GM12878 (cell line): ENCODE measurements around the gene OLFML2B. TPM values are rescaled to one million over a fixed set of nuclear protein-coding genes. Genes with fewer than 3 reads are reported as not detected.

Experiments used
- ATAC-seq: fragments of 200-7000 bp; cut with Tn5 transposase; 3 replicates; pipeline ENCODE4 v1.9.1; 2020; ENCODE audit warnings: mild to moderate bottlenecking, moderate library complexity
- BruUV-seq: library from RNA; stranded (reverse); fragments of 400-500 nt; replicated peaks from 2 replicates; lab custom pipeline; 2021; lab: Mats Ljungman, UMichigan
- CTCF ChIA-PET: fragments of 300-600 bp; sonication (Branson Sonifier 250); formaldehyde crosslinking; extraction: SDS; loops from one replicate; lab custom pipeline; 2021; ENCODE audit warnings: inconsistent platforms; lab: Yijun Ruan, JAX
- POLR2A ChIA-PET: fragments of 350-600 bp; formaldehyde crosslinking; extraction: SDS; loops from one replicate; lab custom pipeline; 2021; ENCODE audit warnings: inconsistent platforms; lab: Charles Lee
- RAD21 ChIA-PET: fragments of 300-600 bp; sonication (Branson Sonifier 250); formaldehyde crosslinking; loops from one replicate; lab custom pipeline; 2023; ENCODE audit warnings: antibody characterized with exemption; ENCODE audit not compliant: unreplicated experiment; lab: Charles Lee
- SMC1A ChIA-PET: fragments of 300-600 bp; sonication (Branson Sonifier 250); formaldehyde crosslinking; loops from one replicate; lab custom pipeline; 2023; ENCODE audit not compliant: unreplicated experiment, uncharacterized antibody; lab: Charles Lee
- DNase-seq: peaks from one replicate; pipeline ENCODE4 v3.0.0-alpha.2; 2011; ENCODE audit warnings: low read depth, low spot score
- FAIRE-seq: peaks from 3 replicates; lab custom pipeline; 2011; peaks lifted over from hg19 to GRCh38; lab: Jason Lieb, UNC
- H2AFZ ChIP-seq: 2 replicates; pipeline ENCODE4 v1.6.0; 2011; ENCODE audit warnings: low read depth, low read length, control low read depth; ENCODE audit not compliant: control insufficient read depth
- H3K27ac ChIP-seq: 2 replicates; pipeline ENCODE4 v1.5.1; 2011; ENCODE audit warnings: control low read depth; ENCODE audit not compliant: control insufficient read depth, insufficient read depth
- H3K27me3 ChIP-seq, 2 experiments: replicated peaks in 1 of 2; 2 replicates each; pipeline versions ENCODE4 v1.6.0 to v1.6.1; 2011; ENCODE audit warnings: low read length in 1 of 2; ENCODE audit not compliant: control insufficient read depth in 2 of 2, insufficient read depth in 2 of 2
- H3K36me3 ChIP-seq, 2 experiments: 2 replicates each; pipeline ENCODE4 v1.5.1; 2011; ENCODE audit warnings: low read length in 1 of 2; ENCODE audit not compliant: control insufficient read depth in 2 of 2, insufficient read depth in 2 of 2
- H3K4me1 ChIP-seq: 2 replicates; pipeline ENCODE4 v1.6.1; 2011; ENCODE audit warnings: mild to moderate bottlenecking, low read length, moderate library complexity, mixed read lengths; ENCODE audit not compliant: control insufficient read depth, insufficient read depth
- H3K4me2 ChIP-seq: 2 replicates; pipeline ENCODE4 v1.6.0; 2011; ENCODE audit warnings: control low read depth; ENCODE audit not compliant: control insufficient read depth, insufficient read depth
- H3K4me3 ChIP-seq: fragments of 200-600 bp; sonication (generic); 2 replicates; pipeline ENCODE4 v1.5.1; 2016
- H3K79me2 ChIP-seq: 2 replicates; pipeline ENCODE4 v1.6.0; 2011; ENCODE audit warnings: low read length; ENCODE audit not compliant: control insufficient read depth, insufficient read depth
- H3K9ac ChIP-seq: 2 replicates; pipeline ENCODE4 v1.8.0; 2011; ENCODE audit warnings: low read length, control low read depth, mixed read lengths; ENCODE audit not compliant: control insufficient read depth, insufficient read depth
- H3K9me3 ChIP-seq: replicated peaks from 3 replicates; pipeline ENCODE4 v1.5.1; 2011; ENCODE audit warnings: mild to moderate bottlenecking, low read length; ENCODE audit not compliant: control insufficient read depth, insufficient read depth
- H4K20me1 ChIP-seq: 2 replicates; pipeline ENCODE4 v1.6.0; 2011; ENCODE audit not compliant: control insufficient read depth, insufficient read depth
- ATF2 ChIP-seq: IDR thresholded peaks from 2 replicates; pipeline ENCODE4 v1.6.1; 2012; ENCODE audit warnings: low read length, inconsistent platforms
- ATF7 ChIP-seq: fragments of 450-650 bp; IDR thresholded peaks from 2 replicates; pipeline ENCODE4 v1.6.1; 2016; ENCODE audit warnings: low read depth, mild to moderate bottlenecking
- BCL11A ChIP-seq: IDR thresholded peaks from 2 replicates; pipeline ENCODE4 v1.6.1; 2011; ENCODE audit warnings: low read depth, low read length
- BCL3 ChIP-seq: IDR thresholded peaks from 2 replicates; pipeline ENCODE4 v1.6.1; 2011; ENCODE audit warnings: borderline replicate concordance, low read depth, mild to moderate bottlenecking, moderate library complexity, low read length; ENCODE audit not compliant: insufficient read depth, poor library complexity, severe bottlenecking
- CBX5 ChIP-seq: sonication (generic); IDR thresholded peaks from 2 replicates; pipeline ENCODE4 v1.6.1; 2016; ENCODE audit warnings: low read depth, moderate library complexity, mild to moderate bottlenecking, inconsistent platforms
- E2F4 ChIP-seq: IDR thresholded peaks from 2 replicates; pipeline ENCODE4 v1.6.1; 2012; ENCODE audit warnings: low read depth, low read length, improper control_type of control experiment
- GABPA ChIP-seq: IDR thresholded peaks from 2 replicates; pipeline ENCODE4 v1.6.1; 2014; ENCODE audit warnings: antibody characterized with exemption, low read depth, mild to moderate bottlenecking, inconsistent platforms
- IKZF2 ChIP-seq, 2 experiments: fragments of 450-650 bp; IDR thresholded peaks; 2 replicates each; pipeline ENCODE4 v1.6.1; 2017; ENCODE audit warnings: mild to moderate bottlenecking in 2 of 2, moderate library complexity in 2 of 2
- IRF3 ChIP-seq: fragments of 450-650 bp; IDR thresholded peaks from 2 replicates; pipeline ENCODE4 v1.6.1; 2014; ENCODE audit warnings: mild to moderate bottlenecking
- NFYB ChIP-seq: IDR thresholded peaks from 2 replicates; pipeline ENCODE4 v1.6.1; 2011; ENCODE audit warnings: low read depth, mild to moderate bottlenecking, low read length, improper control_type of control experiment, moderate library complexity; ENCODE audit not compliant: insufficient read depth
- POU2F2 ChIP-seq: IDR thresholded peaks from 3 replicates; pipeline ENCODE4 v1.6.1; 2011; ENCODE audit warnings: low read depth, mild to moderate bottlenecking, low read length, borderline replicate concordance
- SMAD5 ChIP-seq: IDR thresholded peaks from 2 replicates; pipeline ENCODE4 v1.6.1; 2016; ENCODE audit warnings: antibody characterized with exemption, low read depth
- WRNIP1 ChIP-seq: IDR thresholded peaks from 2 replicates; pipeline ENCODE4 v1.6.1; 2011; ENCODE audit warnings: low read depth, low read length, improper control_type of control experiment, borderline replicate concordance
- ZNF687 ChIP-seq: fragments of 450-650 bp; IDR thresholded peaks from 2 replicates; pipeline ENCODE4 v1.6.1; 2017; ENCODE audit warnings: mild to moderate bottlenecking, moderate library complexity
- WGBS: methylation state at CpG from one replicate; pipeline ENCODE4 v1.1.6; 2016; ENCODE audit warnings: low lambda C conversion rate; ENCODE audit not compliant: insufficient replicate concordance, insufficient coverage; ENCODE audit errors: missing lambda C conversion rate; 5-methylcytosine and 5-hydroxymethylcytosine counted together
- in situ Hi-C: fragments of 300-500 bp; cut with MboI; formaldehyde crosslinking; loops from 9 replicates; pipeline ENCODE4 v1.14.3; 2018; ENCODE audit warnings: mixed read lengths
- intact Hi-C: fragments of 100-400 bp; cut with micrococcal nuclease; formaldehyde crosslinking; loops from one replicate; pipeline ENCODE4 v1.14.2; 2022; ENCODE audit not compliant: unreplicated experiment
- polyA plus RNA-seq, 11 experiments: library from polyadenylated mRNA; depleted of rRNA in 4 of 11; unstranded in 6 of 11; stranded (reverse) in 5 of 11; fragments of >200 nt; fragmentation: Nextera tagmentation in 4 of 11; fragmentation: Illumina TruSeq in 1 of 11; extraction: Ambion mirVana in 4 of 11; extraction: Trizol in 1 of 11; gene quantifications; 1 replicate in 1 of 11; 2 replicates in 10 of 11; pipeline versions ENCODE4 v1.2.1 to v1.2.3, GENCODE V29; 2011 to 2016; ENCODE audit warnings: inconsistent platforms in 2 of 11, missing spikeins in 2 of 11, low read depth in 1 of 11
- total RNA-seq, 4 experiments: library from RNA; depleted of rRNA in 3 of 4; stranded (reverse); fragments of >200 nt in 3 of 4; fragmentation: Illumina TruSeq in 1 of 4; extraction: Trizol in 1 of 4; gene quantifications; 2 replicates each; pipeline versions ENCODE4 v1.2.1 to v1.2.3, GENCODE V29; 2013 to 2021

Gene OLFML2B
- total and polyA plus RNA-seq, 10 of the 15 experiments (the other 5 are each of a cell fraction or from before 2014, with no cell fraction given) = not detected

GRCh38 chr1:162021124-162021523 is 2.5 kb downstream of the OLFML2B start:
- Histone ChIP-seq H3K9ac (no peak overlapping the region), H3K9me3 (no peaks in the 10 kb centered on the region; the same call in 1 of the 3 replicates), H3K4me3 (no peak overlapping the region), H4K20me1 (no peaks in the 10 kb centered on the region), H3K27ac (no peak overlapping the region), H3K4me1 (no peaks in the 10 kb centered on the region), H3K36me3 (no peaks in the 10 kb centered on the region), H3K4me2 (no peak overlapping the region), H3K79me2 (no peaks in the 10 kb centered on the region), H3K27me3 (peaks cover 6 to 7% of the 10 kb centered on the region in 2 experiments; a peak in 3 of 4 replicates), H2AFZ (no peak overlapping the region)
- SMC1A ChIA-PET = no interaction called here
- in situ Hi-C loops (no loop called here), intact Hi-C loops (no loop called here)
- RAD21 ChIA-PET = no interaction called here
- ATAC-seq (no peak), DNase-seq (no peak), FAIRE-seq (no peak)
- BruUV-seq = no TSS peak
- no peak for TF ChIP-seq ATF2
- TF ChIP-seq BCL3 = no peak
- no peak for TF ChIP-seq CBX5
- TF ChIP-seq IRF3 = no peak
- no peak for TF ChIP-seq IKZF2 (IDR thresholded peaks at IDR 0.05)
- TF ChIP-seq SMAD5 = no peak
- TF ChIP-seq POU2F2 = no peak
- TF ChIP-seq BCL11A = no peak
- no peak for TF ChIP-seq NFYB
- TF ChIP-seq ATF7 = no peak
- TF ChIP-seq GABPA = no peak
- no peak for TF ChIP-seq E2F4
- no peak for TF ChIP-seq WRNIP1
- no peak for TF ChIP-seq ZNF687
- POLR2A ChIA-PET = no interaction called here
- WGBS = 52% methylated on average over 4 of the region's 4 CpGs
- CTCF ChIA-PET = interaction anchor here (0.6 kb wide), 1 partner anchor 16 kb away, joined by 3 read pairs; no protein-coding TSS in a partner anchor
